H1 (cell line): ENCODE data around the gene BPIFA2. TPM values are rescaled to one million over a fixed set of nuclear protein-coding genes. Genes with fewer than 3 reads are reported as not detected.

ENCODE experiments used
- CTCF ChIA-PET: fragments of 300-600 bp; sonication (Branson Sonifier 250); formaldehyde crosslinking; loops from one replicate; lab custom pipeline; 2021; ENCODE audit not compliant: partially characterized antibody; lab: Charles Lee
- POLR2A ChIA-PET: fragments of 300-600 bp; sonication (Branson Sonifier 250); formaldehyde crosslinking; loops from one replicate; lab custom pipeline; 2021; ENCODE audit warnings: inconsistent platforms; ENCODE audit not compliant: partially characterized antibody; lab: Charles Lee
- DNase-seq, 2 experiments: peaks; one replicate each; pipeline versions ENCODE4 v3.0.0 to v3.0.0-alpha.2; 2010 to 2022; ENCODE audit warnings: low spot score in 2 of 2, low read depth in 1 of 2, mixed read lengths in 1 of 2
- FAIRE-seq: peaks from 2 replicates; lab custom pipeline; 2011; peaks lifted over from hg19 to GRCh38; lab: Jason Lieb, UNC
- H2AFZ ChIP-seq: 2 replicates; pipeline ENCODE4 v1.8.1; 2012; ENCODE audit warnings: low read length, inconsistent platforms
- H2AK5ac ChIP-seq: 2 replicates; pipeline ENCODE4 v1.6.1; 2013; ENCODE audit warnings: low read depth, low read length
- H2BK120ac ChIP-seq: replicated peaks from 2 replicates; pipeline ENCODE3; 2013; ENCODE audit warnings: low read depth, low read length, inconsistent platforms
- H2BK12ac ChIP-seq: 2 replicates; pipeline ENCODE4 v1.6.1; 2013; ENCODE audit warnings: low read depth, low read length
- H2BK15ac ChIP-seq: 2 replicates; pipeline ENCODE4 v1.6.1; 2013; ENCODE audit warnings: low read length
- H2BK20ac ChIP-seq: 2 replicates; pipeline ENCODE4 v1.6.1; 2013; ENCODE audit warnings: low read length
- H2BK5ac ChIP-seq: 2 replicates; pipeline ENCODE4 v1.6.1; 2013; ENCODE audit warnings: low read depth, low read length
- H3K14ac ChIP-seq: 2 replicates; pipeline ENCODE4 v1.6.1; 2013; ENCODE audit warnings: inconsistent platforms; ENCODE audit not compliant: insufficient read length
- H3K18ac ChIP-seq: 2 replicates; pipeline ENCODE4 v1.6.1; 2013; ENCODE audit warnings: low read length; ENCODE audit errors: extremely low read depth
- H3K23ac ChIP-seq: 2 replicates; pipeline ENCODE4 v1.6.1; 2013; ENCODE audit warnings: inconsistent platforms; ENCODE audit not compliant: insufficient read length
- H3K23me2 ChIP-seq: 2 replicates; pipeline ENCODE4 v1.6.1; 2013; ENCODE audit warnings: low read depth, low read length
- H3K27ac ChIP-seq: 2 replicates; pipeline ENCODE4 v1.6.1; 2011; ENCODE audit warnings: low read depth, low read length, inconsistent platforms
- H3K27me3 ChIP-seq, 4 experiments: replicated peaks in 1 of 4; 1 replicate in 1 of 4; 2 replicates in 3 of 4; pipeline versions ENCODE4 v1.6.1 to v1.8.1; 2011 to 2013; ENCODE audit warnings: low read length in 3 of 4, mild to moderate bottlenecking in 3 of 4, inconsistent platforms in 2 of 4, mixed read lengths in 2 of 4, moderate library complexity in 1 of 4; ENCODE audit not compliant: control insufficient read depth in 3 of 4, insufficient read depth in 3 of 4; ENCODE audit errors: extremely low read depth in 1 of 4
- H3K36me3 ChIP-seq, 4 experiments: 2 replicates each; pipeline versions ENCODE4 v1.6.1 to v1.8.1; 2011 to 2013; ENCODE audit warnings: mild to moderate bottlenecking in 4 of 4, low read length in 3 of 4, moderate library complexity in 2 of 4, control low read depth in 1 of 4, inconsistent platforms in 1 of 4; ENCODE audit not compliant: insufficient read depth in 4 of 4, control insufficient read depth in 2 of 4
- H3K4ac ChIP-seq: replicated peaks from 2 replicates; pipeline ENCODE3; 2013; ENCODE audit warnings: low read length, low read depth, mixed read lengths, inconsistent platforms; ENCODE audit not compliant: insufficient read length
- H3K4me1 ChIP-seq, 4 experiments: replicated peaks in 1 of 4; 1 replicate in 1 of 4; 2 replicates in 3 of 4; pipeline versions ENCODE4 v1.6.1 to v1.8.1; 2011 to 2013; ENCODE audit warnings: low read length in 3 of 4, inconsistent platforms in 2 of 4, mixed read lengths in 1 of 4; ENCODE audit not compliant: insufficient read depth in 4 of 4, control insufficient read depth in 3 of 4
- H3K4me2 ChIP-seq, 2 experiments: 2 replicates each; pipeline versions ENCODE4 v1.6.1 to v1.8.1; 2011 to 2013; ENCODE audit warnings: low read depth in 2 of 2, low read length in 2 of 2, control low read depth in 1 of 2, inconsistent platforms in 1 of 2, mild to moderate bottlenecking in 1 of 2; ENCODE audit not compliant: insufficient read depth in 1 of 2
- H3K4me3 ChIP-seq, 4 experiments: fragments of 200-600, 300-600 bp in 1 of 4; sonication (generic), shearing (Covaris generic), sonication (Bioruptor Twin) in 1 of 4; 2 replicates each; pipeline versions ENCODE4 v1.5.1 to v1.8.1; 2011 to 2016; ENCODE audit warnings: low read length in 4 of 4, low read depth in 3 of 4, control low read depth in 2 of 4, inconsistent platforms in 2 of 4, mild to moderate bottlenecking in 2 of 4, mixed read lengths in 1 of 4, moderate library complexity in 1 of 4; ENCODE audit not compliant: insufficient read depth in 2 of 4; ENCODE audit errors: extremely low read depth in 1 of 4
- H3K56ac ChIP-seq: replicated peaks from 2 replicates; pipeline ENCODE3; 2013; ENCODE audit warnings: low read depth, mild to moderate bottlenecking, mixed read lengths, low read length, inconsistent platforms; ENCODE audit not compliant: insufficient read length
- H3K79me1 ChIP-seq: 2 replicates; pipeline ENCODE4 v1.6.1; 2013; ENCODE audit warnings: low read depth, low read length, control low read depth
- H3K79me2 ChIP-seq, 2 experiments: 2 replicates each; pipeline versions ENCODE4 v1.6.1 to v1.8.1; 2012 to 2013; ENCODE audit warnings: low read length in 2 of 2, mild to moderate bottlenecking in 2 of 2, inconsistent platforms in 1 of 2; ENCODE audit not compliant: insufficient read depth in 2 of 2, control insufficient read depth in 1 of 2
- H3K9ac ChIP-seq, 4 experiments: replicated peaks in 1 of 4; 1 replicate in 1 of 4; 2 replicates in 3 of 4; pipeline versions ENCODE4 v1.6.1 to v1.8.1; 2011 to 2013; ENCODE audit warnings: low read depth in 3 of 4, low read length in 3 of 4, control low read depth in 2 of 4, mild to moderate bottlenecking in 2 of 4, moderate library complexity in 2 of 4, inconsistent platforms in 1 of 4; ENCODE audit errors: extremely low read depth in 1 of 4
- H3K9me3 ChIP-seq, 2 experiments: 2 replicates each; pipeline versions ENCODE4 v1.6.1 to v1.8.1; 2012 to 2013; ENCODE audit warnings: mild to moderate bottlenecking in 2 of 2, moderate library complexity in 2 of 2, control low read depth in 1 of 2, inconsistent platforms in 1 of 2, low read depth in 1 of 2, low read length in 1 of 2, mixed read lengths in 1 of 2; ENCODE audit not compliant: insufficient read depth in 2 of 2
- H4K20me1 ChIP-seq, 2 experiments: replicated peaks in 1 of 2; 2 replicates each; pipeline versions ENCODE3 to v1.8.1; 2011 to 2013; ENCODE audit warnings: inconsistent platforms in 2 of 2, low read length in 2 of 2, mild to moderate bottlenecking in 1 of 2; ENCODE audit not compliant: insufficient read depth in 2 of 2, control insufficient read depth in 1 of 2
- H4K5ac ChIP-seq: 2 replicates; pipeline ENCODE4 v1.6.1; 2013; ENCODE audit warnings: low read length, low read depth, mixed read lengths, inconsistent platforms; ENCODE audit not compliant: insufficient read length
- H4K8ac ChIP-seq: 2 replicates; pipeline ENCODE4 v1.8.0; 2013; ENCODE audit warnings: mild to moderate bottlenecking, moderate library complexity, low read length, inconsistent platforms; ENCODE audit not compliant: insufficient read depth; ENCODE audit errors: extremely low read depth
- H4K91ac ChIP-seq: replicated peaks from 2 replicates; pipeline ENCODE3; 2013; ENCODE audit warnings: low read length, mixed read lengths, inconsistent platforms; ENCODE audit not compliant: insufficient read length
- CHD2 ChIP-seq: IDR thresholded peaks from 2 replicates; pipeline ENCODE4 v1.6.1; 2012; ENCODE audit warnings: low read length, improper control_type of control experiment
- EGR1 ChIP-seq: IDR thresholded peaks from 2 replicates; pipeline ENCODE4 v1.6.1; 2011; ENCODE audit warnings: low read depth, low read length, borderline replicate concordance
- EP300 ChIP-seq, 2 experiments: IDR thresholded peaks; 1 replicate in 1 of 2; 2 replicates in 1 of 2; pipeline ENCODE4 v1.6.1; 2011 to 2012; ENCODE audit warnings: low read depth in 2 of 2, low read length in 2 of 2, mild to moderate bottlenecking in 2 of 2, borderline replicate concordance in 1 of 2, inconsistent platforms in 1 of 2, moderate library complexity in 1 of 2
- GTF2F1 ChIP-seq: IDR thresholded peaks from 2 replicates; pipeline ENCODE4 v1.6.1; 2012; ENCODE audit warnings: low read depth, low read length, improper control_type of control experiment, borderline replicate concordance
- KDM4A ChIP-seq: IDR thresholded peaks from one replicate; pipeline ENCODE4 v1.7.1; 2012; ENCODE audit warnings: low read depth, mild to moderate bottlenecking, moderate library complexity, low read length, inconsistent platforms; ENCODE audit not compliant: severe bottlenecking
- POLR2A ChIP-seq, 2 experiments: IDR thresholded peaks; 1 replicate in 1 of 2; 2 replicates in 1 of 2; pipeline ENCODE4 v1.6.1; 2011; ENCODE audit warnings: low read depth in 2 of 2, low read length in 2 of 2, mild to moderate bottlenecking in 2 of 2; ENCODE audit errors: control extremely low read depth in 1 of 2
- SAP30 ChIP-seq: fragments of 300-600 bp; sonication (generic); IDR thresholded peaks from 2 replicates; pipeline ENCODE4 v1.7.1; 2012; ENCODE audit warnings: low read length, moderate library complexity, mild to moderate bottlenecking, inconsistent platforms; ENCODE audit not compliant: insufficient read depth, insufficient replicate concordance
- SIX5 ChIP-seq: IDR thresholded peaks from 2 replicates; pipeline ENCODE4 v1.6.1; 2011; ENCODE audit warnings: mild to moderate bottlenecking, low read depth, low read length
- SP2 ChIP-seq: IDR thresholded peaks from 2 replicates; pipeline ENCODE4 v1.6.1; 2012; ENCODE audit warnings: mild to moderate bottlenecking, low read length, inconsistent platforms
- YY1 ChIP-seq: IDR thresholded peaks from 2 replicates; pipeline ENCODE4 v1.6.1; 2011; ENCODE audit warnings: low read depth, mild to moderate bottlenecking, low read length
- WGBS, 2 experiments: shearing (Covaris generic) in 1 of 2; methylation state at CpG; one replicate each; pipeline versions ENCODE4 v1.1.6 to v1.1.7; 2013 to 2015; ENCODE audit warnings: low lambda C conversion rate in 2 of 2, mixed read lengths in 2 of 2, inconsistent platforms in 1 of 2, low coverage in 1 of 2, missing lambda C conversion rate in 1 of 2; ENCODE audit not compliant: insufficient replicate concordance in 2 of 2, insufficient coverage in 1 of 2, insufficient read length in 1 of 2; ENCODE audit errors: extremely low coverage in 1 of 2, missing lambda C conversion rate in 1 of 2; 5-methylcytosine and 5-hydroxymethylcytosine counted together
- polyA plus RNA-seq, 7 experiments: library from polyadenylated mRNA; depleted of rRNA in 3 of 7; stranded (reverse) in 5 of 7; unstranded in 2 of 7; fragments of >200 nt in 5 of 7; fragments of 200-250 nt in 2 of 7; gene quantifications; 1 replicate in 5 of 7; 2 replicates in 1 of 7; 4 replicates in 1 of 7; pipeline versions ENCODE4 v1.2.1 to v1.2.3, GENCODE V29; 2011 to 2013; ENCODE audit warnings: missing spikeins in 2 of 7, mixed read lengths in 2 of 7
- total RNA-seq: library from RNA; stranded (reverse); fragmentation: NEBNext Ultra II Directional; extraction: Animal tissue kit (Norgen Biotek cat#: 25700); gene quantifications from 2 replicates; pipeline ENCODE4 v1.2.1, GENCODE V29; 2021
- TF ChIP-seq, protein P1 (sequence below): IDR thresholded peaks from 2 replicates; pipeline ENCODE4 v1.6.1; 2012; ENCODE audit warnings: inconsistent platforms
- TF ChIP-seq, protein P2 (sequence below): IDR thresholded peaks from 2 replicates; pipeline ENCODE4 v1.6.1; 2012; ENCODE audit warnings: low read length, inconsistent platforms

Gene BPIFA2
- total and polyA plus RNA-seq, 2 of the 8 experiments (the other 6 are each of a cell fraction or from before 2014, with no cell fraction given) = not detected

DNA sequence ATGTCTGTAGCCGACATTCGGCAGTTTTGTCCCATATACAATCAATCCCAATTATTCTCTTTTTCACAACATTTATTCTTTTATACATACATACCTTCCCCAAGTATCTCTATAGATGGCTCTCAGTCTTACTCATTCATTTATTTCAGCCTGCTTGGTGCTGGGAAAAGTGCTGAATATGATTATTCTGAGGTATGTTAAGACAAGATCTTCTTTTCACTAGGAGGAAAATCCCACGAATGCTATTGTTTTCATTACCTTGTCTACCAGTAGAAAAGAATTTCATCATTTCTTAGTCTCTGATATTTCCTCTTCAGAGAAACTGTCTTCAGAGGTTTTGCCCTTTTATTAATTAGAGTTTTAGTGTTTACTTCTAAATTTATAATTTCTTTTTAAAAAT lies 35.5 kb downstream of the BPIFA2 start:
- H3K9ac ChIP-seq = no peak overlapping the region
- H3K36me3 ChIP-seq = no peaks in the 10 kb centered on the region
- no peaks in the 10 kb centered on the region for H3K9me3 ChIP-seq
- H3K23me2 ChIP-seq = no peaks in the 10 kb centered on the region
- CTCF ChIA-PET = interaction anchor here (0.7 kb wide), 1 partner anchor 88 kb away, joined by 3 read pairs; no protein-coding TSS in a partner anchor
- no peak overlapping the region for H3K14ac ChIP-seq
- H2BK15ac ChIP-seq = no peak overlapping the region
- H3K79me1 ChIP-seq = no peaks in the 10 kb centered on the region
- H2AK5ac ChIP-seq = no peak overlapping the region
- H2BK20ac ChIP-seq = no peak overlapping the region
- FAIRE-seq (no peak), DNase-seq (no peak)
- H3K4me2 ChIP-seq = no peak overlapping the region
- H2BK120ac ChIP-seq = no peak overlapping the region
- no peak overlapping the region for H3K18ac ChIP-seq
- H3K27me3 ChIP-seq = peaks cover 0 to 2% (median 0%) of the 10 kb centered on the region in 4 experiments; a peak in 1 of 7 replicates
- H2BK5ac ChIP-seq = no peak overlapping the region
- no peak overlapping the region for H4K91ac ChIP-seq
- no peak overlapping the region for H4K8ac ChIP-seq
- H3K4me1 ChIP-seq = no peaks in the 10 kb centered on the region
- H3K27ac ChIP-seq = no peak overlapping the region
- no peak overlapping the region for H3K56ac ChIP-seq
- no peak overlapping the region for H3K4me3 ChIP-seq
- H4K20me1 ChIP-seq = no peaks in the 10 kb centered on the region
- H2BK12ac ChIP-seq = no peak overlapping the region
- no peak overlapping the region for H3K4ac ChIP-seq
- no peak overlapping the region for H2AFZ ChIP-seq
- POLR2A ChIA-PET = no interaction called here
- no peaks in the 10 kb centered on the region for H3K79me2 ChIP-seq
- WGBS, 2 experiments = 86% methylated on average over 3 of the region's 3 CpGs; no CpG with 5 or more reads in 1 of the 2 experiments
- no peak overlapping the region for H3K23ac ChIP-seq
- H4K5ac ChIP-seq = no peak overlapping the region
- TF ChIP-seq SP2 = no peak
- TF ChIP-seq, protein P1, sequence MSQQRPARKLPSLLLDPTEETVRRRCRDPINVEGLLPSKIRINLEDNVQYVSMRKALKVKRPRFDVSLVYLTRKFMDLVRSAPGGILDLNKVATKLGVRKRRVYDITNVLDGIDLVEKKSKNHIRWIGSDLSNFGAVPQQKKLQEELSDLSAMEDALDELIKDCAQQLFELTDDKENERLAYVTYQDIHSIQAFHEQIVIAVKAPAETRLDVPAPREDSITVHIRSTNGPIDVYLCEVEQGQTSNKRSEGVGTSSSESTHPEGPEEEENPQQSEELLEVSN = no peak
- no peak for TF ChIP-seq YY1
- no peak for TF ChIP-seq POLR2A (IDR thresholded peaks at IDR 0.05; ENCODE audit: control extremely low read depth in 1 of 2, low read depth in 2 of 2, low read length in 2 of 2)
- TF ChIP-seq SAP30 = no peak
- no peak for TF ChIP-seq EGR1
- no peak for TF ChIP-seq KDM4A
- no peak for TF ChIP-seq EP300 (IDR thresholded peaks at IDR 0.05; ENCODE audit: borderline replicate concordance in 1 of 2, low read depth in 2 of 2, low read length in 2 of 2)
- no peak for TF ChIP-seq GTF2F1
- no peak for TF ChIP-seq CHD2
- no peak for TF ChIP-seq SIX5
- TF ChIP-seq, protein P2, sequence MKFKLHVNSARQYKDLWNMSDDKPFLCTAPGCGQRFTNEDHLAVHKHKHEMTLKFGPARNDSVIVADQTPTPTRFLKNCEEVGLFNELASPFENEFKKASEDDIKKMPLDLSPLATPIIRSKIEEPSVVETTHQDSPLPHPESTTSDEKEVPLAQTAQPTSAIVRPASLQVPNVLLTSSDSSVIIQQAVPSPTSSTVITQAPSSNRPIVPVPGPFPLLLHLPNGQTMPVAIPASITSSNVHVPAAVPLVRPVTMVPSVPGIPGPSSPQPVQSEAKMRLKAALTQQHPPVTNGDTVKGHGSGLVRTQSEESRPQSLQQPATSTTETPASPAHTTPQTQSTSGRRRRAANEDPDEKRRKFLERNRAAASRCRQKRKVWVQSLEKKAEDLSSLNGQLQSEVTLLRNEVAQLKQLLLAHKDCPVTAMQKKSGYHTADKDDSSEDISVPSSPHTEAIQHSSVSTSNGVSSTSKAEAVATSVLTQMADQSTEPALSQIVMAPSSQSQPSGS = no peak
